Measurements from ENCODE around the gene ADGRG2.

DNA sequence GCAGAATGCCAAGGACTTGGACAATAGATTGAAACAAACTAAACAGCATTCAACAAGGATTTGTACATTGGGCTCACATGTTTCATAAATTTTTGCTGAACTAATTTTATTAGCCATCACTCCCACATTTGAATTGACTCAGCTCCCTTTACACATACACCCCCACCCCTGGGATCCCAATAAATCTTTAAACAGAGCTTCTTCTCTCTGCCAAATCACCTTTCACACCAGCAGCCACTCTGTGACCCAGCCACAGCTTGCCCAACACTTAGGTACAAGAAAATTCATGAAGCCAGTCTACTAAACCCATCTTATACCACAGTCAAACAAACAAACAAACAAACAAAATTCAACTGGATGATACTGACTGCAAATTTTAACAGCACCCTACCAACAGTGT lies 159.9 kb downstream of the ADGRG2 start:
- TF ChIP-seq, protein P1, sequence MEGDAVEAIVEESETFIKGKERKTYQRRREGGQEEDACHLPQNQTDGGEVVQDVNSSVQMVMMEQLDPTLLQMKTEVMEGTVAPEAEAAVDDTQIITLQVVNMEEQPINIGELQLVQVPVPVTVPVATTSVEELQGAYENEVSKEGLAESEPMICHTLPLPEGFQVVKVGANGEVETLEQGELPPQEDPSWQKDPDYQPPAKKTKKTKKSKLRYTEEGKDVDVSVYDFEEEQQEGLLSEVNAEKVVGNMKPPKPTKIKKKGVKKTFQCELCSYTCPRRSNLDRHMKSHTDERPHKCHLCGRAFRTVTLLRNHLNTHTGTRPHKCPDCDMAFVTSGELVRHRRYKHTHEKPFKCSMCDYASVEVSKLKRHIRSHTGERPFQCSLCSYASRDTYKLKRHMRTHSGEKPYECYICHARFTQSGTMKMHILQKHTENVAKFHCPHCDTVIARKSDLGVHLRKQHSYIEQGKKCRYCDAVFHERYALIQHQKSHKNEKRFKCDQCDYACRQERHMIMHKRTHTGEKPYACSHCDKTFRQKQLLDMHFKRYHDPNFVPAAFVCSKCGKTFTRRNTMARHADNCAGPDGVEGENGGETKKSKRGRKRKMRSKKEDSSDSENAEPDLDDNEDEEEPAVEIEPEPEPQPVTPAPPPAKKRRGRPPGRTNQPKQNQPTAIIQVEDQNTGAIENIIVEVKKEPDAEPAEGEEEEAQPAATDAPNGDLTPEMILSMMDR (IDR thresholded peaks at IDR 0.05) = no peak
- no peak for TF ChIP-seq POLR2A (IDR thresholded peaks at IDR 0.05)

All from testis (tissue), 2 donors.